Adipocyte (in vitro differentiated cells): Measurements from ENCODE around the gene FBXO34.
A peak's percentile ranks its signal among the peaks of the same experiment; 100 is the strongest.

Experiments
- DNase-seq: peaks from one replicate; pipeline ENCODE4 v3.0.0-alpha.2; 2015; ENCODE audit warnings: low read depth
- H3K27me3 ChIP-seq: replicated peaks from 2 replicates; pipeline ENCODE4 v1.7.0; 2013; ENCODE audit warnings: mild to moderate bottlenecking, low read length, moderate library complexity; ENCODE audit not compliant: control insufficient read depth, insufficient read depth
- H3K36me3 ChIP-seq: 2 replicates; pipeline ENCODE4 v1.7.0; 2013; ENCODE audit warnings: low read length, mild to moderate bottlenecking, moderate library complexity; ENCODE audit not compliant: control insufficient read depth, insufficient read depth, severe bottlenecking
- H3K4me1 ChIP-seq: 2 replicates; pipeline ENCODE4 v1.7.0; 2013; ENCODE audit warnings: mild to moderate bottlenecking, low read length, moderate library complexity; ENCODE audit not compliant: control insufficient read depth, insufficient read depth
- H3K4me3 ChIP-seq: 2 replicates; pipeline ENCODE4 v1.7.0; 2013; ENCODE audit warnings: mild to moderate bottlenecking, low read length, moderate library complexity
- H3K9ac ChIP-seq: 2 replicates; pipeline ENCODE4 v1.7.0; 2013; ENCODE audit warnings: mild to moderate bottlenecking, low read length, moderate library complexity
- H3K9me3 ChIP-seq: 2 replicates; pipeline ENCODE4 v1.7.0; 2013; ENCODE audit warnings: mild to moderate bottlenecking, low read length, moderate library complexity; ENCODE audit not compliant: control insufficient read depth

FBXO34 gene

GRCh38 chr14:55350461-55350860 is 79.2 kb downstream of the FBXO34 start:
- no peak for DNase-seq
- Histone ChIP-seq H3K36me3 (peaks cover 28% of the 10 kb centered on the region), H3K4me1 (no peaks in the 10 kb centered on the region), H3K9me3 (no peaks in the 10 kb centered on the region), H3K9ac (no peak overlapping the region), H3K4me3 (no peak overlapping the region), H3K27me3 (no peaks in the 10 kb centered on the region)

- no peak overlapping the region for H3K4me3 ChIP-seq
- no peaks in the 10 kb centered on the region for H3K27me3 ChIP-seq
- no peak overlapping the region for H3K9ac ChIP-seq
- no peak for DNase-seq
- H3K36me3 ChIP-seq, result peaks cover 31% of the 10 kb centered on the region
- H3K4me1 ChIP-seq, result no peaks in the 10 kb centered on the region
- no peaks in the 10 kb centered on the region for H3K9me3 ChIP-seq
Measured at GRCh38 chr14:55351111-55351510, 79.9 kb downstream of the FBXO34 start.

DNA sequence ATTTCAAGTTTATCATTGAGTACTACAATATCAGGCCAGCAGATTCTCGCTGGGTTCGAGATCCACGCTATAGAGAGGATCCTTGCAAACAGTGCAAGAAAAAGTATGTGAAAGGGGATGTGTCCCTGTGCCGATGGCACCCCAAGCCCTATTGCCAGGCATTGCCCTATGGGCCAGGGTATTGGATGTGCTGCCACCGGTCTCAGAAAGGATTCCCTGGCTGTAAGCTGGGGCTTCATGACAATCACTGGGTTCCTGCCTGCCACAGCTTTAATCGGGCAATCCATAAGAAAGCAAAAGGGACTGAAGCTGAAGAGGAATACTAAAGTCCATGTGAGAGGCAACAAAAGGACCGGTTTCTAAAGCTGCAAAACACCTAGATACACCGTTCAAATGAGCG is 81.0 kb downstream of the FBXO34 start:
- no peaks in the 10 kb centered on the region for H3K4me1 ChIP-seq
- no peak for DNase-seq
- no peak overlapping the region for H3K9ac ChIP-seq
- H3K4me3 ChIP-seq, result no peak overlapping the region
- no peaks in the 10 kb centered on the region for H3K9me3 ChIP-seq
- H3K27me3 ChIP-seq, result no peaks in the 10 kb centered on the region
- peaks cover 31% of the 10 kb centered on the region for H3K36me3 ChIP-seq

GRCh38 chr14:55353686-55354467 is 82.7 kb downstream of the FBXO34 start:
- no peaks in the 10 kb centered on the region for H3K27me3 ChIP-seq
- H3K9me3 ChIP-seq, result no peaks in the 10 kb centered on the region
- H3K36me3 ChIP-seq, result peaks cover 31% of the 10 kb centered on the region
- no peaks in the 10 kb centered on the region for H3K4me1 ChIP-seq
- no peak overlapping the region for H3K9ac ChIP-seq
- no peak for DNase-seq
- no peak overlapping the region for H3K4me3 ChIP-seq

DNA sequence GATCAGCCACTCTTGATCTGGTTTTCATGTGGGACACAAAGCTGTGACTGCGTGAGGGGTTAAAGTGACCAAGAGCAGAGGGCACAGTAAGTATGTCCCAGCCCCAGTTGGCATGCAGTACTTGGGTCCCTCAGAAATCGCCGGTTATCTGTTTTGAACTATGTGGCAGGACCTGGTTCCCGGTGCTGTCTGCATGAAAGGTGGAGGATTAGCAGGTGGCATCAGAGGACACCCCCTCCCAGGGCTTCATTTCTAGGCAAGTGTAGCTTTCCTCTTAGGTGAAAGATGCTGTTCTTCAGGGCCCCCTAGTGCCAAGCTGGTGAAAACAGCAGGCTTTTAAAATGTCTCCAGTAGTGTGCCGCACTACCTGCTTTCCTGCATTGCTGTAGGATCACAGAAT is 83.3 kb downstream of the FBXO34 start:
- no peaks in the 10 kb centered on the region for H3K27me3 ChIP-seq
- H3K9me3 ChIP-seq, result no peaks in the 10 kb centered on the region
- no peak overlapping the region for H3K9ac ChIP-seq
- H3K36me3 ChIP-seq, result peaks cover 31% of the 10 kb centered on the region
- peak; percentile 64 for DNase-seq
- no peaks in the 10 kb centered on the region for H3K4me1 ChIP-seq
- no peak overlapping the region for H3K4me3 ChIP-seq

- Histone ChIP-seq H3K9ac (no peak overlapping the region), H3K4me3 (no peak overlapping the region), H3K9me3 (no peaks in the 10 kb centered on the region), H3K4me1 (no peaks in the 10 kb centered on the region), H3K36me3 (peaks cover 24% of the 10 kb centered on the region), H3K27me3 (no peaks in the 10 kb centered on the region)
- no peak for DNase-seq
Measured at GRCh38 chr14:55355922-55356321, 84.7 kb downstream of the FBXO34 start.

DNA sequence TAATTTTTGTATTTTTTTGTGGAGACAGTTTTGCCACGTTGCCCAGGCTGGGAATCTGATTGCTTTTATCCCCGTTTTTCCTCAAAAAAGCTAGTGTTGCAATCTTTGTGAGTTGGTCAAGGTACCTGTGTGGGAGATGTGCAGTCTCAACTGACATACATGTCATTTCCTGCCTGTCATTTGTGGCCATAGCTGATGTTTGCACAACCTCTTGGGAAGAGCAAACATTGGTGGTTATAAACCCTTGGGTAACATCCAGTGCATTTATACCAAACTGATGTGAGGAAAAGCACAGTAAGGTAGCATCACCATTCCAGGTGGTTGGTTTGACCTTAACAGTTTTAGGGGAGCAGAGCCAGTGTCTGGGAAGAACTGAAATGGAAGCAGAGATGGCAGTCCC is 85.7 kb downstream of the FBXO34 start:
- no peak for DNase-seq
- Histone ChIP-seq H3K27me3 (no peaks in the 10 kb centered on the region), H3K9me3 (no peaks in the 10 kb centered on the region), H3K4me3 (no peak overlapping the region), H3K4me1 (no peaks in the 10 kb centered on the region), H3K36me3 (peaks cover 14% of the 10 kb centered on the region), H3K9ac (no peak overlapping the region)

- H3K9ac ChIP-seq, result no peak overlapping the region
- no peaks in the 10 kb centered on the region for H3K27me3 ChIP-seq
- no peaks in the 10 kb centered on the region for H3K9me3 ChIP-seq
- no peak overlapping the region for H3K4me3 ChIP-seq
- peak; percentile 19 for DNase-seq
- no peaks in the 10 kb centered on the region for H3K4me1 ChIP-seq
- H3K36me3 ChIP-seq, result peaks cover 6% of the 10 kb centered on the region
Measured at GRCh38 chr14:55359307-55359706, 88.1 kb downstream of the FBXO34 start.

- Histone ChIP-seq H3K36me3 (no peaks in the 10 kb centered on the region), H3K4me3 (no peak overlapping the region), H3K9me3 (no peaks in the 10 kb centered on the region), H3K9ac (no peak overlapping the region), H3K27me3 (no peaks in the 10 kb centered on the region), H3K4me1 (peaks cover 9% of the 10 kb centered on the region)
- no peak for DNase-seq
Measured at GRCh38 chr14:55361190-55361589, 90.0 kb downstream of the FBXO34 start.

GRCh38 chr14:55366271-55366670 is 95.0 kb downstream of the FBXO34 start:
- no peak overlapping the region for H3K9ac ChIP-seq
- no peaks in the 10 kb centered on the region for H3K27me3 ChIP-seq
- no peaks in the 10 kb centered on the region for H3K9me3 ChIP-seq
- no peak overlapping the region for H3K4me3 ChIP-seq
- H3K4me1 ChIP-seq, result peaks cover 17% of the 10 kb centered on the region
- H3K36me3 ChIP-seq, result peaks cover 21% of the 10 kb centered on the region
- peak; percentile 57 for DNase-seq

- Histone ChIP-seq H3K36me3 (peaks cover 47% of the 10 kb centered on the region), H3K4me3 (no peak overlapping the region), H3K9ac (no peak overlapping the region), H3K9me3 (no peaks in the 10 kb centered on the region), H3K27me3 (no peaks in the 10 kb centered on the region), H3K4me1 (peaks cover 11% of the 10 kb centered on the region)
- no peak for DNase-seq
Measured at GRCh38 chr14:55370883-55371455, 99.7 kb downstream of the FBXO34 start.
